NCI-H69 (cell line): Measurements from ENCODE around the gene NDE1.
A peak's percentile ranks its signal among the peaks of the same experiment; 100 is the strongest.
"Not testable (repeated sequence)": the region's sequence is repeated elsewhere in the genome, so short reads cannot be mapped to it uniquely, and the experiment has no call there.

Experiments used
- DNase-seq: peaks from one replicate; lab custom pipeline; 2025; lab: John Stamatoyannopoulos, UW

Gene NDE1

GRCh38 chr16:15620611-15621195 lies 29.3 kb upstream of the NDE1 start:
- no peak for DNase-seq

- DNase-seq: no peak
Measured at GRCh38 chr16:15621456-15621855, 28.6 kb upstream of the NDE1 start.

DNA sequence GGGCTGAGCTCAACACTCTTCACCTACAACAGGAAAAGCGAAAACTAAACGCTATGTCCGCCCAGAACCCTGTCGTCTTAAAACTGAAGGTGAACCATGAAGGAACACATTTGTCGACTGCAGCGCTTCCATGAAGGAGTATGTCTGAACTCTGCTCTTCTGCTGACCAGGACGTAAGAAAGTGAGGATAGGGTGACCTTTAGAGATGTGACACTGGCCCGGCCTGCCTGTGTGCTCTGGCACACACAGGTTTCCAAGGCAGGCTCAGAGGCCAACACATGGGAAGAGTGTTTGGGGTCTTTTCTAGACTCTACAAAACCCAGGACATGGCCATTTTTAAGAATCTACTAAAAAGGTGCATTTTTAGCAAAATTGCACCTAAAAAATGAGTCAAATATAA lies 28.2 kb upstream of the NDE1 start:
- DNase-seq: no peak

DNA sequence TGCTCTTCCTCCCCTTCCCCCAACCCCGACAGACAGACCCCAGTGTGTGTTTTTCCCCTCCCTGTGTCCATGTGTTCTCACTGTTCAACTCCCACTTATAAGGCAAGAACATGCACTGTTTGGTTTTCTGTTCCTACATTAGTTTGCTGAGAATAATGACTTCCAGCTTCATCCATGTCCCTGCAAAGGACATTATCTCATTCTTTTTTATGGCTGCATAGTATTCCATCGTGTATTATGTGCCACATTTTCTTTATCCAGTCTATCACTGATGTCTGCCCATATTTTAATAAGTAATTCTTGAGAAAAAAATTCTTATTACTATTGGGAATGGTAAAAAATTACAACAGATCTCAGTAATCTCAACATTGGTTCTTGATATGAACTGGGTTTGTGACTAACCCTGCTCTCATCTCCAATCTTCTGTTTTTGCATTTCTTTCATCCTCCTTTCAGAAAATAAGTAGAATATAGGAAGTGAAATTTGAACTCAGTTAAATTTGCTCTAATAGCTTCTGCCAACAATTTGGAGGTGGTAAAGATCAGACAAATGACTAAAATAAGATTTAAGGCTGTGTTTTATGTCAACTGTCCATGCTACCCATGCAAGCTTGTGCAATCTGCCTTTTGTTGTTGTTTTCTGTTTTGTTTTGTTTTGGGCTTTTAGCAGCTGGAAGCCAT lies 18.2 kb upstream of the NDE1 start:
- no peak for DNase-seq

DNA sequence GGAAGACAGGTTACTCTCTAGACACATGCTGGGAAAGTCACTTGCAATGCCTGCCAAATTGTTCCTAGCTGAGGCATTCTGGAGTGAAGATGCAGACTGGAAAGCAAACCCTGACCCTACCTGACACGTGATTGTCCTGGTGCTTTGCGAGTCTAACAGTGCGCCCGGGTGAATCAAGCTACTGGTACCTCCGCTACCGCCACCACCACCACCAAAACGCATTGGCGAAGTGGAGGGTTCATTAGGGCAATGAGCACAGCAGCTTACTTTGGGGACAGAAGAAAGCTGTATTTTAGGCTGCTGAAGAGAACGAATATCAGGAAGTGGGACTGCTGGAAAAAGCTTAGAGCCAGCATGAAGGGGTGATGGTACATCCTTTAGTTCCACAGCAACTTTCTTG lies 14.1 kb upstream of the NDE1 start:
- no peak for DNase-seq

- DNase-seq: no peak
Measured at GRCh38 chr16:15636392-15636873, 13.6 kb upstream of the NDE1 start.

- no peak for DNase-seq
Measured at GRCh38 chr16:15639061-15639568, 10.9 kb upstream of the NDE1 start.

DNA sequence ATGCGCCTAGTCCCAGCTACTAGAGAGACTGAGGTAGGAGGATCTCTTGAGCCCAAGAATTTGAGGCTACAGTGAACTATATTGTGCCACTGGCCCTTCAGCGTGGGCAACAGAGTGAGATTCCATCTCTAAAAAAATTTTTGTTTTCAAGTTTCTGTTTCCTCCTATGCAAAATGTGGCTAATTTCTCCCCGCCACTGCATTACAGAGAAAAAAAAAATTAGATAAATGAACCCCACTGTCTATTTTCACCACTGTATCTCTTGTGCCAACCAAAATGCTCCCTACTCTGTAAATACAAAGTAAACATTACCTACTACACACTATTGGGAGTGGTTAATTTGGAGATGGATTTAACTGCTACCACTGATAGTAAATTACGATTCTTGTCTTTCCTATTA lies 9.1 kb upstream of the NDE1 start:
- no peak for DNase-seq

- DNase-seq: no peak
Measured at GRCh38 chr16:15641753-15642556, 8.1 kb upstream of the NDE1 start.

DNA sequence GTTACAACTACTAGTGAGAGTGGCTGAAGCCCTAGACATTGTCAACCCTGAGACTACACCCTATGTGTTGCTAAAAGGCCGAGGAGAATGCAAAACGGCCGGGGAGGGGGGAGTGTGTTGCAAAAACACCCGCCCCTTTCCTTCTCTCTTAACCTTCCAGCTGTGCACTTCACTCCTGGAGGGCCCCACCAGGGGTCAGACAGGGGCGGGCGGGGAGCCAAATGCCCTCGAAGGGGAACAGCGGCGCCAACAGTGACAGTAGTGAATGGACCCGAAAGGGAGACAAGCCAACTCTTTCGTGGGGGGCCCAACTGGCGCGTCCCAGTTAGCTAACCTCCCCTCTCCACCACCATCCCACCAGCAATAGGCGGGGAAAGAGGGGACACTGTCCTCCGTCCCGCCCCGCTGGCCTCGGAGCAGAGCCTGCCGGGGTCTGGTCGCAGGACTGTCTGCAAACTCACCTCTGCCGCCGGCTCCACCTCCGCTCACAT lies 7.4 kb upstream of the NDE1 start:
- DNase-seq: peak; percentile 89

GRCh38 chr16:15643048-15643945 lies 6.7 kb upstream of the NDE1 start, which contains the start of gene MARF1:
Gene MARF1, minus strand, starts transcription at chr16:15643154. Its CDS starts 3,921 bp downstream, at chr16:15639233.
- peak; percentile 98 for DNase-seq

GRCh38 chr16:15643946-15644250 lies 6.1 kb upstream of the NDE1 start:
- DNase-seq: no peak

GRCh38 chr16:15644267-15644961 lies 5.6 kb upstream of the NDE1 start:
- DNase-seq: peak; percentile 94

DNA sequence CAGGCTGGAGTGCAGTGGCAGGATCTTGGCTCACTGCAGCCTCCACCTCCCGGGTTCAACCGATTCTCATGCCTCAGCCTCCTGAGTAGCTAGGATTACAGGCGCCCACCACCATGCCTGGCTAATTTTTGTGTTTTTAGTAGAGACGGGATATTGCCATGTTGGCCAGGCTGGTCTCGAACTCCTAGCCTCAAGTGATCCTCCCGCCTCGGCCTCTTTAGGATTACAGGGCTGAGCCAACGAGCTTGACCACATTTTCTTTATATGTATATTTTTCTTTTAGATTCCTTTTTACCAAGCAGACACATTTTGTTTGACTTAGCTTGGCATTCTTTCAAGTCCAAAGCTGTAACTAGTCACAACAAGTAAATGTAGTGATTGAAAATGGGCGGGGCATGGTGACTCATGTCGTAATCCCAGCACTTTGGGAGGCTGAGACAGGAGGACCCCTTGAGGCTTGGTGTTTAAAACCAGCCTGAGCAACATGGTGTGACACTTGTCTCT lies 5.0 kb upstream of the NDE1 start:
- DNase-seq: peak; percentile 72

GRCh38 chr16:15646557-15647293 lies 3.3 kb upstream of the NDE1 start:
- not testable (repeated sequence) for DNase-seq

DNA sequence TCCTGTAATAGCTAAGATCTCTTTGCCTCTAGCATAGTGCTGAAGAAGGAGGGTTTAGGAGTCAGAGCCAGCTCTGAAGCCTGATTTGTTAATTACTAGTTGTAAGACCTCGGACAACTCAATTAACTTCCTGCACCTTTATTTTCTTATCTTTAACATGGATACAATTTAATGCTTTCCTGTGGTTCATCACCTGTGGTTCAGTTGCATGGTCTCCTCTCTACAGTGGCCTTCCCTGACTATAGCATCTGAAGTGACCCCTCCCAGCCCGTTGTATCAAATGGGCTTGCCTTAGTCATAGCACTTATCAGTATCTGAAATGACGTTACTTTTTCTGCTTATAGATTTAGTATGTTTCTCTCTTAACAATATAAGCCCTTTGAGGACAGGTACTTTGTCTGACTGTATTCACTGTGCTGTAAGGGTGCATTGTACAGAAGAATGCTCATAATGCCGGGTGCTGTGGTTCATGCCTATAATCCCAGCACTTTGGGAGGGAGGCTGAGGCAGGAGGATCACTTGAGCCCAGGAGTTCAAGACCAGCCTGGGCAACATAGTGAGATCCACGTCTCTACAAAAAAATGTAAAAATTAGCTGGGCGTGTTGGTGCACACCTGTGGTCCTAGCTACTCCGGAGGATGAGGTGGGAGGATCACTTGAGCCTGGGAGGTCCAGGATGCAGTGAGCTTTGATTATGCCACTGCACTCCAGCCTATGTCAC lies 2.6 kb upstream of the NDE1 start:
- peak; percentile 19 for DNase-seq

DNA sequence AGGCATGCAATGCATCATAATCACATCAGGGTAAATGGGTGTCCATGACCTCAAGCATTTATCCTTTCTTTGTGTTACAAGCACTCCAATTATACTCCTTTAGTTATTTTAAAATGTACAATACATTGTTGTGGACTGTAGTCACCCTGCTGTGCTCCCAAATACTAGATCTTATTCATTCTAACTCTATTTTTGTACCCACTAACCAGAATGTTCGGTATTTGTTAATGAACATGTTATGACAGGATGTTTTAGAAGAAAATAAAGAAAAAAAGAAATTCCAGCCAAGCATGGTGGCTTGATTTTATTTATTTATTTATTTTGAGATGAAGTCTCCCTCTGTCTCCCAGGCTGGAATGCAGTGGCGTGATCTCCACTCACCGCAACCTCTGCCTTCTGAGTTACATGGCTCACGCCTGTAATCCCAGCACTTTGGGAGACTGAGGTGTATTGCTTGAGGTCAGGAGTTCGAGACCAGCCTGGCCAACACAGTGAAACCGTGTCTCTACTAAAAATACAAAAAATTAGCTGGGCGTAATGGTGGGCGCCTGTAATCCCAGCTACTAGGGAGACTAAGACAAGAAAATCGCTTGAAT lies 1.8 kb upstream of the NDE1 start:
- DNase-seq: no peak

DNA sequence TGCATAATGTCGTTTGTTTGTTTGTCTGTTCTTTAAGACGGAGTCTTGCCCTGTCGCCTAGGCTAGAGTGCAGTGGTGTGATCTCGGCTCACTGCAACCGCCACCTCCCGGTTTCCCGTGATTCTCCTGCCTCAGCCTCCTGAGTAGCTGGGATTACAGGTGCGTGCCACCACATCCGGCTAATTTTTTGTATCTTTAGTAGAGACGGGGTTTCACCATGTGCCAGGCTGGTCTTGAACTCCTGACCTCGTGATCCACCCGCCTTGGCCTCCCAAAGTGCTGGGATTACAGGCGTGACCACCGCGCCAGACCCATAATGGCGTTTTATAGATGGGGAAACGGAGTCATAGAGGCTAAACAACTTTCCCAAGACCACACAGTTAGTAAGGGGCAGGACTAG lies 734 bp upstream of the NDE1 start:
- DNase-seq: not testable (repeated sequence)

GRCh38 chr16:15649727-15650018 lies 372 bp upstream of the NDE1 start:
- DNase-seq: no peak
